ENCODE results near the gene TTN. TPM values are rescaled to one million over a fixed set of nuclear protein-coding genes. Genes with fewer than 3 reads are reported as not detected.

Gene TTN
- total RNA-seq, 1 donor from 2014 or later: 2,803 TPM

GRCh38 chr2:178730049-178730448 is 77.2 kb downstream of the TTN start:
- intact Hi-C loops (cut with micrococcal nuclease): no loop called here
- no peak for TF ChIP-seq CTCF (IDR thresholded peaks at IDR 0.05; ENCODE audit: borderline replicate concordance)
- no peak overlapping the region for H3K4me3 ChIP-seq
- H3K27ac ChIP-seq (replicated peaks): peak overlapping the region; percentile 65
- H3K27me3 ChIP-seq (ENCODE audit: low read depth): no peaks in the 10 kb centered on the region
- H3K9me3 ChIP-seq (replicated peaks): no peaks in the 10 kb centered on the region
- H3K36me3 ChIP-seq: peaks cover 57% of the 10 kb centered on the region
- H3K4me1 ChIP-seq: peaks cover 70% of the 10 kb centered on the region
- DNase-seq: no peak

- DNase-seq: no peak
- H3K36me3 ChIP-seq: peaks cover 50% of the 10 kb centered on the region
Observed at GRCh38 chr2:178723786-178724346, 83.4 kb downstream of the TTN start.

GRCh38 chr2:178722296-178722695 is 84.9 kb downstream of the TTN start:
- Histone ChIP-seq H3K27ac (replicated peaks) (no peak overlapping the region), H3K4me3 (no peak overlapping the region), H3K36me3 (peaks cover 66% of the 10 kb centered on the region), H3K9me3 (replicated peaks) (no peaks in the 10 kb centered on the region), H3K4me1 (peaks cover 42% of the 10 kb centered on the region), H3K27me3 (ENCODE audit: low read depth) (no peaks in the 10 kb centered on the region)
- TF ChIP-seq CTCF (IDR thresholded peaks at IDR 0.05; ENCODE audit: borderline replicate concordance): no peak
- intact Hi-C loops (cut with micrococcal nuclease): no loop called here
- no peak for DNase-seq

More at GRCh38 chr2:178723786-178724346, 83.4 kb downstream of the TTN start:
- intact Hi-C loops (cut with micrococcal nuclease): no loop called here
- H3K9me3 ChIP-seq (replicated peaks): no peaks in the 10 kb centered on the region
- H3K27me3 ChIP-seq (ENCODE audit: low read depth): no peaks in the 10 kb centered on the region
- H3K27ac ChIP-seq (replicated peaks): peak overlapping the region; percentile 45
- H3K4me1 ChIP-seq: peaks cover 37% of the 10 kb centered on the region
- H3K4me3 ChIP-seq: no peak overlapping the region
- no peak for TF ChIP-seq CTCF (IDR thresholded peaks at IDR 0.05; ENCODE audit: borderline replicate concordance)

- no peaks in the 10 kb centered on the region for H3K9me3 ChIP-seq (replicated peaks)
- intact Hi-C loops (cut with micrococcal nuclease): no loop called here
- TF ChIP-seq CTCF (IDR thresholded peaks at IDR 0.05; ENCODE audit: borderline replicate concordance): no peak
- H3K4me3 ChIP-seq: no peak overlapping the region
- no peaks in the 10 kb centered on the region for H3K27me3 ChIP-seq (ENCODE audit: low read depth)
- peaks cover 41% of the 10 kb centered on the region for H3K4me1 ChIP-seq
- DNase-seq: no peak
- peaks cover 77% of the 10 kb centered on the region for H3K36me3 ChIP-seq
- H3K27ac ChIP-seq (replicated peaks): peak overlapping the region; percentile 65
Observed at GRCh38 chr2:178718988-178719387, 88.2 kb downstream of the TTN start.

GRCh38 chr2:178718283-178718682 is 88.9 kb downstream of the TTN start:
- intact Hi-C loops (cut with micrococcal nuclease): no loop called here
- no peak for DNase-seq
- H3K27ac ChIP-seq (replicated peaks): peak overlapping the region; percentile 65
- no peak overlapping the region for H3K4me3 ChIP-seq
- H3K4me1 ChIP-seq: peaks cover 41% of the 10 kb centered on the region
- no peaks in the 10 kb centered on the region for H3K27me3 ChIP-seq (ENCODE audit: low read depth)
- TF ChIP-seq CTCF (IDR thresholded peaks at IDR 0.05; ENCODE audit: borderline replicate concordance): no peak
- H3K36me3 ChIP-seq: peaks cover 80% of the 10 kb centered on the region
- no peaks in the 10 kb centered on the region for H3K9me3 ChIP-seq (replicated peaks)

Measured in left ventricle myocardium inferior (tissue), 1 donor.